Measurements from ENCODE around the gene MTREX. TPM values are rescaled to one million over a fixed set of nuclear protein-coding genes. Genes with fewer than 3 reads are reported as not detected.

MTREX gene
- total RNA-seq, 1 experiment from 2014 or later: 123 TPM

GRCh38 chr5:55469839-55470238, 162.1 kb downstream of the MTREX start:
- Histone ChIP-seq H3K56ac (ENCODE audit: insufficient read length, low read depth, low read length) (no peak overlapping the region), H3K14ac (ENCODE audit: insufficient read depth, low read length) (no peak overlapping the region), H2BK20ac (ENCODE audit: low read depth, low read length, poor library complexity, severe bottlenecking) (no peak overlapping the region), H4K8ac (replicated peaks; ENCODE audit: insufficient read length, low read depth, low read length) (no peak overlapping the region), H3K4ac (ENCODE audit: low read depth, low read length) (no peak overlapping the region), H2BK5ac (ENCODE audit: insufficient read length, low read length) (no peak overlapping the region), H4K5ac (ENCODE audit: insufficient read length, low read depth, low read length) (no peak overlapping the region), H2BK12ac (ENCODE audit: insufficient read length, low read depth, low read length) (no peak overlapping the region), H2AK5ac (ENCODE audit: insufficient read length, low read length) (no peak overlapping the region), H4K20me1 (ENCODE audit: control insufficient read depth, insufficient read depth, insufficient read length) (no peaks in the 10 kb centered on the region), H3K4me1 (ENCODE audit: insufficient read depth, low read length) (no peaks in the 10 kb centered on the region), H2AFZ (ENCODE audit: low read length) (no peak overlapping the region), H3K79me1 (ENCODE audit: insufficient read depth, low read depth, low read length, poor library complexity, severe bottlenecking) (peaks cover 2% of the 10 kb centered on the region), H3K23ac (ENCODE audit: insufficient read length, low read depth, low read length) (no peak overlapping the region), H2BK15ac (ENCODE audit: low read depth, low read length) (no peak overlapping the region), H3K27me3 (ENCODE audit: insufficient read depth, low read length) (no peaks in the 10 kb centered on the region), H3K9me3 (ENCODE audit: control insufficient read depth, low read depth, low read length) (no peaks in the 10 kb centered on the region), H3K18ac (ENCODE audit: insufficient read length, low read depth, low read length) (no peak overlapping the region), H3K79me2 (ENCODE audit: insufficient read depth, low read length) (no peaks in the 10 kb centered on the region), H3K4me2 (ENCODE audit: insufficient read depth, insufficient read length, low read length) (no peak overlapping the region), H3K9ac (ENCODE audit: extremely low read depth, insufficient read length, low read length) (no peak overlapping the region), H4K91ac (ENCODE audit: insufficient read length, low read depth, low read length) (no peak overlapping the region), H3K27ac (ENCODE audit: insufficient read length, low read depth, low read length) (no peak overlapping the region), H2BK120ac (ENCODE audit: low read depth, low read length, poor library complexity, severe bottlenecking) (no peak overlapping the region), H3T11ph (ENCODE audit: low read length) (no peak overlapping the region), H3K23me2 (ENCODE audit: insufficient read length, low read depth, low read length, poor library complexity, severe bottlenecking) (no peaks in the 10 kb centered on the region)
- H3K27me3 Mint-ChIP-seq (ENCODE audit: low read depth): no peaks in the 10 kb centered on the region
- peaks cover 12 to 21% of the 10 kb centered on the region in 2 experiments for H3K4me1 Mint-ChIP-seq
- TF ChIP-seq CTCF (conservative IDR thresholded peaks at IDR 0.05): no peak
- no peaks in the 10 kb centered on the region for H3K9me3 Mint-ChIP-seq
- H3K27ac Mint-ChIP-seq: peak overlapping the region in 1 of 3 experiments; percentile 79; a peak in 1 of 7 replicates
- no peak overlapping the region for H3K4me3 Mint-ChIP-seq
- peaks cover 8 to 41% (median 28%) of the 10 kb centered on the region in 3 experiments; a peak in 5 of 7 replicates for H3K36me3 Mint-ChIP-seq (ENCODE audit: insufficient read depth in 1 of 3, low read depth in 3 of 3)
- DNase-seq: no peak
